GM12878 (cell line): ENCODE data around the gene ABL1. TPM values are rescaled to one million over a fixed set of nuclear protein-coding genes. Genes with fewer than 3 reads are reported as not detected.

Experiments used
- IRF4 ChIP-seq: IDR thresholded peaks from 2 replicates; pipeline ENCODE4 v1.6.1; 2011; ENCODE audit warnings: low read depth, low read length
- MTA3 ChIP-seq: IDR thresholded peaks from 2 replicates; pipeline ENCODE4 v1.6.1; 2012; ENCODE audit warnings: low read length, inconsistent platforms, borderline replicate concordance
- NBN ChIP-seq: fragments of 450-650 bp; IDR thresholded peaks from 2 replicates; pipeline ENCODE4 v1.6.1; 2016
- POLR2A ChIP-seq: IDR thresholded peaks from 2 replicates; pipeline ENCODE4 v1.6.1; 2011; ENCODE audit warnings: low read depth, mild to moderate bottlenecking, low read length
- POU2F2 ChIP-seq: IDR thresholded peaks from 3 replicates; pipeline ENCODE4 v1.6.1; 2011; ENCODE audit warnings: low read depth, mild to moderate bottlenecking, low read length, borderline replicate concordance
- RAD21 ChIP-seq: IDR thresholded peaks from 2 replicates; pipeline ENCODE4 v1.6.1; 2011; ENCODE audit warnings: mild to moderate bottlenecking, low read depth, low read length, moderate library complexity; ENCODE audit not compliant: insufficient read depth
- polyA plus RNA-seq, 11 experiments: library from polyadenylated mRNA; depleted of rRNA in 4 of 11; unstranded in 6 of 11; stranded (reverse) in 5 of 11; fragments of >200 nt; fragmentation: Nextera tagmentation in 4 of 11; fragmentation: Illumina TruSeq in 1 of 11; extraction: Ambion mirVana in 4 of 11; extraction: Trizol in 1 of 11; gene quantifications; 1 replicate in 1 of 11; 2 replicates in 10 of 11; pipeline versions ENCODE4 v1.2.1 to v1.2.3, GENCODE V29; 2011 to 2016; ENCODE audit warnings: inconsistent platforms in 2 of 11, missing spikeins in 2 of 11, low read depth in 1 of 11
- total RNA-seq, 4 experiments: library from RNA; depleted of rRNA in 3 of 4; stranded (reverse); fragments of >200 nt in 3 of 4; fragmentation: Illumina TruSeq in 1 of 4; extraction: Trizol in 1 of 4; gene quantifications; 2 replicates each; pipeline versions ENCODE4 v1.2.1 to v1.2.3, GENCODE V29; 2013 to 2021
- TF ChIP-seq, protein P1 (sequence below): IDR thresholded peaks from 2 replicates; pipeline ENCODE4 v1.6.1; 2012; ENCODE audit warnings: mild to moderate bottlenecking, low read depth, low read length
- TF ChIP-seq, protein P2 (sequence below): fragments of 450-650 bp; formaldehyde crosslinking; IDR thresholded peaks from 2 replicates; pipeline ENCODE4 v1.4.0; 2020; ENCODE audit warnings: mild to moderate bottlenecking, moderate library complexity
- TF ChIP-seq, protein P3 (sequence below): fragments of 150-350 bp; IDR thresholded peaks from 2 replicates; pipeline ENCODE4 v1.6.1; 2014; ENCODE audit warnings: mild to moderate bottlenecking, low read depth, low read length
- TF ChIP-seq, protein P4 (sequence below): fragments of 450-650 bp; IDR thresholded peaks from 2 replicates; pipeline ENCODE4 v1.6.1; 2017; ENCODE audit warnings: low read depth, mild to moderate bottlenecking, moderate library complexity
- TF ChIP-seq, protein P5 (sequence below): IDR thresholded peaks from 2 replicates; pipeline ENCODE4 v1.6.1; 2011; ENCODE audit warnings: borderline replicate concordance, low read depth, mild to moderate bottlenecking, moderate library complexity, mixed read lengths, low read length; ENCODE audit not compliant: insufficient read depth; ENCODE audit errors: extremely low read length
- TF ChIP-seq, protein P6 (sequence below): fragments of 450-650 bp; IDR thresholded peaks from 2 replicates; pipeline ENCODE4 v1.6.1; 2016; ENCODE audit warnings: mild to moderate bottlenecking

Gene ABL1
- total and polyA plus RNA-seq, 10 of the 15 experiments (the other 5 are each of a cell fraction or from before 2014, with no cell fraction given) = 0.79 to 51.5 (median 16.3) TPM

DNA sequence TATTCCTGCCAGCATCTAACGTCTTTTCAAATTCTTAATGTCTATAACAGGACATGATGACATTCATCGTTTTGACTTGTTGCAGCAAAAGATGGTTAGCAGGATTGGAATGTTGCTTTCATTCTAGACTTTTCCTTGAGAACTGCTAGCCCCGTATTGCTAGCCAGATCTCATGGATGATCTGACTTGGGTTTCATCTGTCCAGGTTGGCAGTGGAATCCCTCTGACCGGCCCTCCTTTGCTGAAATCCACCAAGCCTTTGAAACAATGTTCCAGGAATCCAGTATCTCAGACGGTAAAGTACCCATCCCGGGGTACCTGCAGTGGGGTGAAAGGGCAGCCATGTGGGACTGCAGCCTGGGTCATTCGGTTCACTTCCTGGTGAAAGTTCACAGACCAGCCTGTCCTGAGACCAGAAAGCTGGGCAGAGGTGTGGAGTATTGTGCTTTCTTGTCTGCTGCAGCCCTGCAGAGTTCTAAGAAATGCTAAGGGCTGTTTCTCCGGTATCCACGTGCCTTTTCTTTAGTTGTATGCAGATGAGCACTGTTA lies 44.9 kb downstream of the ABL1 start (continued):
- TF ChIP-seq, protein P1, sequence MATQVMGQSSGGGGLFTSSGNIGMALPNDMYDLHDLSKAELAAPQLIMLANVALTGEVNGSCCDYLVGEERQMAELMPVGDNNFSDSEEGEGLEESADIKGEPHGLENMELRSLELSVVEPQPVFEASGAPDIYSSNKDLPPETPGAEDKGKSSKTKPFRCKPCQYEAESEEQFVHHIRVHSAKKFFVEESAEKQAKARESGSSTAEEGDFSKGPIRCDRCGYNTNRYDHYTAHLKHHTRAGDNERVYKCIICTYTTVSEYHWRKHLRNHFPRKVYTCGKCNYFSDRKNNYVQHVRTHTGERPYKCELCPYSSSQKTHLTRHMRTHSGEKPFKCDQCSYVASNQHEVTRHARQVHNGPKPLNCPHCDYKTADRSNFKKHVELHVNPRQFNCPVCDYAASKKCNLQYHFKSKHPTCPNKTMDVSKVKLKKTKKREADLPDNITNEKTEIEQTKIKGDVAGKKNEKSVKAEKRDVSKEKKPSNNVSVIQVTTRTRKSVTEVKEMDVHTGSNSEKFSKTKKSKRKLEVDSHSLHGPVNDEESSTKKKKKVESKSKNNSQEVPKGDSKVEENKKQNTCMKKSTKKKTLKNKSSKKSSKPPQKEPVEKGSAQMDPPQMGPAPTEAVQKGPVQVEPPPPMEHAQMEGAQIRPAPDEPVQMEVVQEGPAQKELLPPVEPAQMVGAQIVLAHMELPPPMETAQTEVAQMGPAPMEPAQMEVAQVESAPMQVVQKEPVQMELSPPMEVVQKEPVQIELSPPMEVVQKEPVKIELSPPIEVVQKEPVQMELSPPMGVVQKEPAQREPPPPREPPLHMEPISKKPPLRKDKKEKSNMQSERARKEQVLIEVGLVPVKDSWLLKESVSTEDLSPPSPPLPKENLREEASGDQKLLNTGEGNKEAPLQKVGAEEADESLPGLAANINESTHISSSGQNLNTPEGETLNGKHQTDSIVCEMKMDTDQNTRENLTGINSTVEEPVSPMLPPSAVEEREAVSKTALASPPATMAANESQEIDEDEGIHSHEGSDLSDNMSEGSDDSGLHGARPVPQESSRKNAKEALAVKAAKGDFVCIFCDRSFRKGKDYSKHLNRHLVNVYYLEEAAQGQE = no peak
- TF ChIP-seq POLR2A = no peak
- TF ChIP-seq, protein P2, sequence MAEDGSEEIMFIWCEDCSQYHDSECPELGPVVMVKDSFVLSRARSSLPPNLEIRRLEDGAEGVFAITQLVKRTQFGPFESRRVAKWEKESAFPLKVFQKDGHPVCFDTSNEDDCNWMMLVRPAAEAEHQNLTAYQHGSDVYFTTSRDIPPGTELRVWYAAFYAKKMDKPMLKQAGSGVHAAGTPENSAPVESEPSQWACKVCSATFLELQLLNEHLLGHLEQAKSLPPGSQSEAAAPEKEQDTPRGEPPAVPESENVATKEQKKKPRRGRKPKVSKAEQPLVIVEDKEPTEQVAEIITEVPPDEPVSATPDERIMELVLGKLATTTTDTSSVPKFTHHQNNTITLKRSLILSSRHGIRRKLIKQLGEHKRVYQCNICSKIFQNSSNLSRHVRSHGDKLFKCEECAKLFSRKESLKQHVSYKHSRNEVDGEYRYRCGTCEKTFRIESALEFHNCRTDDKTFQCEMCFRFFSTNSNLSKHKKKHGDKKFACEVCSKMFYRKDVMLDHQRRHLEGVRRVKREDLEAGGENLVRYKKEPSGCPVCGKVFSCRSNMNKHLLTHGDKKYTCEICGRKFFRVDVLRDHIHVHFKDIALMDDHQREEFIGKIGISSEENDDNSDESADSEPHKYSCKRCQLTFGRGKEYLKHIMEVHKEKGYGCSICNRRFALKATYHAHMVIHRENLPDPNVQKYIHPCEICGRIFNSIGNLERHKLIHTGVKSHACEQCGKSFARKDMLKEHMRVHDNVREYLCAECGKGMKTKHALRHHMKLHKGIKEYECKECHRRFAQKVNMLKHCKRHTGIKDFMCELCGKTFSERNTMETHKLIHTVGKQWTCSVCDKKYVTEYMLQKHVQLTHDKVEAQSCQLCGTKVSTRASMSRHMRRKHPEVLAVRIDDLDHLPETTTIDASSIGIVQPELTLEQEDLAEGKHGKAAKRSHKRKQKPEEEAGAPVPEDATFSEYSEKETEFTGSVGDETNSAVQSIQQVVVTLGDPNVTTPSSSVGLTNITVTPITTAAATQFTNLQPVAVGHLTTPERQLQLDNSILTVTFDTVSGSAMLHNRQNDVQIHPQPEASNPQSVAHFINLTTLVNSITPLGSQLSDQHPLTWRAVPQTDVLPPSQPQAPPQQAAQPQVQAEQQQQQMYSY (CRISPR knock-in tag) = no peak
- TF ChIP-seq, protein P3, sequence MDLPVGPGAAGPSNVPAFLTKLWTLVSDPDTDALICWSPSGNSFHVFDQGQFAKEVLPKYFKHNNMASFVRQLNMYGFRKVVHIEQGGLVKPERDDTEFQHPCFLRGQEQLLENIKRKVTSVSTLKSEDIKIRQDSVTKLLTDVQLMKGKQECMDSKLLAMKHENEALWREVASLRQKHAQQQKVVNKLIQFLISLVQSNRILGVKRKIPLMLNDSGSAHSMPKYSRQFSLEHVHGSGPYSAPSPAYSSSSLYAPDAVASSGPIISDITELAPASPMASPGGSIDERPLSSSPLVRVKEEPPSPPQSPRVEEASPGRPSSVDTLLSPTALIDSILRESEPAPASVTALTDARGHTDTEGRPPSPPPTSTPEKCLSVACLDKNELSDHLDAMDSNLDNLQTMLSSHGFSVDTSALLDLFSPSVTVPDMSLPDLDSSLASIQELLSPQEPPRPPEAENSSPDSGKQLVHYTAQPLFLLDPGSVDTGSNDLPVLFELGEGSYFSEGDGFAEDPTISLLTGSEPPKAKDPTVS = no peak
- no peak for TF ChIP-seq MTA3
- no peak for TF ChIP-seq IRF4
- TF ChIP-seq RAD21 = no peak
- TF ChIP-seq, protein P4, sequence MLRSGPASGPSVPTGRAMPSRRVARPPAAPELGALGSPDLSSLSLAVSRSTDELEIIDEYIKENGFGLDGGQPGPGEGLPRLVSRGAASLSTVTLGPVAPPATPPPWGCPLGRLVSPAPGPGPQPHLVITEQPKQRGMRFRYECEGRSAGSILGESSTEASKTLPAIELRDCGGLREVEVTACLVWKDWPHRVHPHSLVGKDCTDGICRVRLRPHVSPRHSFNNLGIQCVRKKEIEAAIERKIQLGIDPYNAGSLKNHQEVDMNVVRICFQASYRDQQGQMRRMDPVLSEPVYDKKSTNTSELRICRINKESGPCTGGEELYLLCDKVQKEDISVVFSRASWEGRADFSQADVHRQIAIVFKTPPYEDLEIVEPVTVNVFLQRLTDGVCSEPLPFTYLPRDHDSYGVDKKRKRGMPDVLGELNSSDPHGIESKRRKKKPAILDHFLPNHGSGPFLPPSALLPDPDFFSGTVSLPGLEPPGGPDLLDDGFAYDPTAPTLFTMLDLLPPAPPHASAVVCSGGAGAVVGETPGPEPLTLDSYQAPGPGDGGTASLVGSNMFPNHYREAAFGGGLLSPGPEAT = no peak
- TF ChIP-seq, protein P5, sequence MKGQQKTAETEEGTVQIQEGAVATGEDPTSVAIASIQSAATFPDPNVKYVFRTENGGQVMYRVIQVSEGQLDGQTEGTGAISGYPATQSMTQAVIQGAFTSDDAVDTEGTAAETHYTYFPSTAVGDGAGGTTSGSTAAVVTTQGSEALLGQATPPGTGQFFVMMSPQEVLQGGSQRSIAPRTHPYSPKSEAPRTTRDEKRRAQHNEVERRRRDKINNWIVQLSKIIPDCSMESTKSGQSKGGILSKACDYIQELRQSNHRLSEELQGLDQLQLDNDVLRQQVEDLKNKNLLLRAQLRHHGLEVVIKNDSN = no peak
- TF ChIP-seq NBN = no peak
- TF ChIP-seq, protein P6, sequence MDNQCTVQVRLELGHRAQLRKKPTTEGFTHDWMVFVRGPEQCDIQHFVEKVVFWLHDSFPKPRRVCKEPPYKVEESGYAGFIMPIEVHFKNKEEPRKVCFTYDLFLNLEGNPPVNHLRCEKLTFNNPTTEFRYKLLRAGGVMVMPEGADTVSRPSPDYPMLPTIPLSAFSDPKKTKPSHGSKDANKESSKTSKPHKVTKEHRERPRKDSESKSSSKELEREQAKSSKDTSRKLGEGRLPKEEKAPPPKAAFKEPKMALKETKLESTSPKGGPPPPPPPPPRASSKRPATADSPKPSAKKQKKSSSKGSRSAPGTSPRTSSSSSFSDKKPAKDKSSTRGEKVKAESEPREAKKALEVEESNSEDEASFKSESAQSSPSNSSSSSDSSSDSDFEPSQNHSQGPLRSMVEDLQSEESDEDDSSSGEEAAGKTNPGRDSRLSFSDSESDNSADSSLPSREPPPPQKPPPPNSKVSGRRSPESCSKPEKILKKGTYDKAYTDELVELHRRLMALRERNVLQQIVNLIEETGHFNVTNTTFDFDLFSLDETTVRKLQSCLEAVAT = no peak
- no peak for TF ChIP-seq POU2F2
